Ureter (tissue), 1 donor: ENCODE measurements around the gene PLEKHG4B. TPM values are rescaled to one million over a fixed set of nuclear protein-coding genes. Genes with fewer than 3 reads are reported as not detected.
A peak's percentile ranks its signal among the peaks of the same experiment; 100 is the strongest.
"Not testable (repeated sequence)": the region's sequence is repeated elsewhere in the genome, so short reads cannot be mapped to it uniquely, and the experiment has no call there.

Experiments used
- DNase-seq: peaks from one replicate; pipeline ENCODE4 v3.0.0-alpha.2; 2020; ENCODE audit warnings: low spot score
- total RNA-seq: library from RNA; stranded (reverse); gene quantifications from one replicate; pipeline ENCODE4 v1.2.4, GENCODE V29; 2023
- donor health status: DM: yes; HTN: yes; CAD: no.

PLEKHG4B gene
- total RNA-seq, 1 donor from 2014 or later = 9.5 TPM

GRCh38 chr5:200985-201384 is 109.0 kb downstream of the PLEKHG4B start:
- no peak for DNase-seq

- DNase-seq = no peak
These were observed 109.7 kb downstream of the PLEKHG4B start for GRCh38 chr5:201672-202071.

- no peak for DNase-seq
These were observed 111.4 kb downstream of the PLEKHG4B start for GRCh38 chr5:203246-203930.

GRCh38 chr5:204001-204400 is 112.0 kb downstream of the PLEKHG4B start:
- no peak for DNase-seq

GRCh38 chr5:204462-204861 is 112.5 kb downstream of the PLEKHG4B start:
- no peak for DNase-seq

- no peak for DNase-seq
These were observed 113.2 kb downstream of the PLEKHG4B start for GRCh38 chr5:204966-205670.

- DNase-seq = no peak
These were observed 114.4 kb downstream of the PLEKHG4B start for GRCh38 chr5:206406-206805.

GRCh38 chr5:206927-207536 is 115.1 kb downstream of the PLEKHG4B start:
- no peak for DNase-seq

- DNase-seq = no peak
These were observed 115.6 kb downstream of the PLEKHG4B start for GRCh38 chr5:207599-207998.

GRCh38 chr5:208449-209114 is 116.6 kb downstream of the PLEKHG4B start:
- no peak for DNase-seq

- DNase-seq = no peak
These were observed 121.9 kb downstream of the PLEKHG4B start for GRCh38 chr5:213803-214395.

- not testable (repeated sequence) for DNase-seq
These were observed 123.3 kb downstream of the PLEKHG4B start for GRCh38 chr5:215256-215655.

GRCh38 chr5:216076-216475 is 124.1 kb downstream of the PLEKHG4B start:
- not testable (repeated sequence) for DNase-seq

- peak; percentile 96 for DNase-seq
These were observed 125.8 kb downstream of the PLEKHG4B start, which contains the start of the genes CCDC127 and SDHA for GRCh38 chr5:217494-218456. Gene CCDC127, minus strand, starts transcription at chr5:218153. Its CDS starts 1,304 bp downstream, at chr5:216849. Gene SDHA, plus strand, starts transcription at chr5:218320. Its CDS starts 36 bp downstream, at chr5:218356.

- DNase-seq = peak; percentile 51
These were observed 126.7 kb downstream of the PLEKHG4B start for GRCh38 chr5:218457-219291.

- DNase-seq = no peak
These were observed 127.5 kb downstream of the PLEKHG4B start for GRCh38 chr5:219460-219863.

GRCh38 chr5:219991-220390 is 128.0 kb downstream of the PLEKHG4B start:
- DNase-seq = no peak

- not testable (repeated sequence) for DNase-seq
These were observed 131.2 kb downstream of the PLEKHG4B start for GRCh38 chr5:222951-223715.

GRCh38 chr5:223791-224190 is 131.8 kb downstream of the PLEKHG4B start:
- DNase-seq = no peak
